Measurements from ENCODE around the gene ANTXR2.
A peak's percentile ranks its signal among the peaks of the same experiment; 100 is the strongest.

The ANTXR2 gene

DNA sequence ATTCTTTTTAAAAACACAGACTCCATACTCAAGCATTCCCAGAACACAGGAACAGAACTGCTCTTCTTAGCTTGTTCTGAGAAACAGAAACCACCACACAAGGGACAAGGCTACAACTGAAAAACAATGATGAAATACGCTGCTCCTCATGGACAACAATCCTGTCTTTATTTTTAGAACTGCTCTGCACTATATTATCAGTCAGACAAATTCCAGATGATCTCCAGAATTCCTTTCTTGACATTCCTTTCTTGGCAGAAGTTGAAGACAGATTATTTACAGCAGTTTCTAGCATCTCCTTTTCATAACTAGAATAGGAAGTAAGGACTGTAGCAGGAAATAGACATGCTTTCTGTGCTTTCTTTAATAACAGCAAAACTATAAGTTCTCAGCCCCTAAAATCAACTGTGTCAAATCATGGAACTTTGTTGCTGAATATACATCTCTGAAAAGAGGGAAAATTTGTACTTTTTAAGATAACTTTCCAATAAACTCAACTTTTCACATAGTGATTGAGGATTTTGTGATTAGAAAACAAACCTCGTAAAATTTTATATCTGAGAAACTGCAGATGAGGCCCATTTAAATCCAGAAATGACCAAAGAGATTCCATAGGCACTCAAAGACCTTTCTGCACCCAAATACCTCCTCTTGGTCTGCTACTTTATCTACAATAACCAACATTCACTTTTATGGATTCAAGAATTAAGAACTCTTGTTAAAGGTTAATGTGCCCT is 35.9 kb downstream of the ANTXR2 start:
- H3K27me3 ChIP-seq (ENCODE audit: insufficient read depth, poor library complexity, severe bottlenecking) = no peaks in the 10 kb centered on the region
- TF ChIP-seq SPI1 (IDR thresholded peaks at IDR 0.05; ENCODE audit: borderline replicate concordance, low read depth) = no peak
- no peak for TF ChIP-seq POLR2AphosphoS5 (IDR thresholded peaks at IDR 0.05; ENCODE audit: low read depth)
- TF ChIP-seq, protein P1, sequence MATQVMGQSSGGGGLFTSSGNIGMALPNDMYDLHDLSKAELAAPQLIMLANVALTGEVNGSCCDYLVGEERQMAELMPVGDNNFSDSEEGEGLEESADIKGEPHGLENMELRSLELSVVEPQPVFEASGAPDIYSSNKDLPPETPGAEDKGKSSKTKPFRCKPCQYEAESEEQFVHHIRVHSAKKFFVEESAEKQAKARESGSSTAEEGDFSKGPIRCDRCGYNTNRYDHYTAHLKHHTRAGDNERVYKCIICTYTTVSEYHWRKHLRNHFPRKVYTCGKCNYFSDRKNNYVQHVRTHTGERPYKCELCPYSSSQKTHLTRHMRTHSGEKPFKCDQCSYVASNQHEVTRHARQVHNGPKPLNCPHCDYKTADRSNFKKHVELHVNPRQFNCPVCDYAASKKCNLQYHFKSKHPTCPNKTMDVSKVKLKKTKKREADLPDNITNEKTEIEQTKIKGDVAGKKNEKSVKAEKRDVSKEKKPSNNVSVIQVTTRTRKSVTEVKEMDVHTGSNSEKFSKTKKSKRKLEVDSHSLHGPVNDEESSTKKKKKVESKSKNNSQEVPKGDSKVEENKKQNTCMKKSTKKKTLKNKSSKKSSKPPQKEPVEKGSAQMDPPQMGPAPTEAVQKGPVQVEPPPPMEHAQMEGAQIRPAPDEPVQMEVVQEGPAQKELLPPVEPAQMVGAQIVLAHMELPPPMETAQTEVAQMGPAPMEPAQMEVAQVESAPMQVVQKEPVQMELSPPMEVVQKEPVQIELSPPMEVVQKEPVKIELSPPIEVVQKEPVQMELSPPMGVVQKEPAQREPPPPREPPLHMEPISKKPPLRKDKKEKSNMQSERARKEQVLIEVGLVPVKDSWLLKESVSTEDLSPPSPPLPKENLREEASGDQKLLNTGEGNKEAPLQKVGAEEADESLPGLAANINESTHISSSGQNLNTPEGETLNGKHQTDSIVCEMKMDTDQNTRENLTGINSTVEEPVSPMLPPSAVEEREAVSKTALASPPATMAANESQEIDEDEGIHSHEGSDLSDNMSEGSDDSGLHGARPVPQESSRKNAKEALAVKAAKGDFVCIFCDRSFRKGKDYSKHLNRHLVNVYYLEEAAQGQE (IDR thresholded peaks at IDR 0.05; ENCODE audit: insufficient replicate concordance, low read depth) = no peak
- no peak; the same call in 1 of the 2 replicates for TF ChIP-seq GABPA (IDR thresholded peaks at IDR 0.05; ENCODE audit: low read depth)
- TF ChIP-seq, protein P2, sequence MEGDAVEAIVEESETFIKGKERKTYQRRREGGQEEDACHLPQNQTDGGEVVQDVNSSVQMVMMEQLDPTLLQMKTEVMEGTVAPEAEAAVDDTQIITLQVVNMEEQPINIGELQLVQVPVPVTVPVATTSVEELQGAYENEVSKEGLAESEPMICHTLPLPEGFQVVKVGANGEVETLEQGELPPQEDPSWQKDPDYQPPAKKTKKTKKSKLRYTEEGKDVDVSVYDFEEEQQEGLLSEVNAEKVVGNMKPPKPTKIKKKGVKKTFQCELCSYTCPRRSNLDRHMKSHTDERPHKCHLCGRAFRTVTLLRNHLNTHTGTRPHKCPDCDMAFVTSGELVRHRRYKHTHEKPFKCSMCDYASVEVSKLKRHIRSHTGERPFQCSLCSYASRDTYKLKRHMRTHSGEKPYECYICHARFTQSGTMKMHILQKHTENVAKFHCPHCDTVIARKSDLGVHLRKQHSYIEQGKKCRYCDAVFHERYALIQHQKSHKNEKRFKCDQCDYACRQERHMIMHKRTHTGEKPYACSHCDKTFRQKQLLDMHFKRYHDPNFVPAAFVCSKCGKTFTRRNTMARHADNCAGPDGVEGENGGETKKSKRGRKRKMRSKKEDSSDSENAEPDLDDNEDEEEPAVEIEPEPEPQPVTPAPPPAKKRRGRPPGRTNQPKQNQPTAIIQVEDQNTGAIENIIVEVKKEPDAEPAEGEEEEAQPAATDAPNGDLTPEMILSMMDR (IDR thresholded peaks at IDR 0.05; ENCODE audit: insufficient read depth, low read length) = no peak
- no peak for DNase-seq (ENCODE audit: low read depth in 1 of 2, low spot score in 1 of 2)
- no peak overlapping the region for H3K4me3 ChIP-seq (replicated peaks; ENCODE audit: insufficient read depth, low read length)
- peak overlapping the region; percentile 39 for H3K27ac ChIP-seq (replicated peaks)

DNA sequence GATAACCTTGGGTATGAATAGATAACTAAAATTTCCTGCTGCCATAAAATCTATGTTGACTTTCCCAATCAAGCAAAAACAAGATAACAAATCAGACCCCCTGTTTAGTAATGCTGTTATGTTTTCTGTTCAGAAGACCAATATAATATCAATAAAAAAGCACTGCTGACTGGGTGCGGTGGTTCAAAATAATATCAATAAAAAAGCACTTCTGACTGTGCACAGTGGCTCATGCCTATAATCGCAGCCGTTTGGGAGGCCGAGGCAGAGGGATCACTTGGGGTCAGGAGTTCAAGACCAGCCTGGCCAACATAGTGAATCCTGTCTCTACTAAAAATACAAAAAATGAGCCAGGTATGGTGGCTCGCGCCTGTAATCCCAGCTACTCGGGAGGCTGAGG is 36.7 kb downstream of the ANTXR2 start:
- H3K27me3 ChIP-seq (ENCODE audit: insufficient read depth, poor library complexity, severe bottlenecking) = no peaks in the 10 kb centered on the region
- H3K4me3 ChIP-seq (replicated peaks; ENCODE audit: insufficient read depth, low read length) = no peak overlapping the region
- TF ChIP-seq POLR2AphosphoS5 (IDR thresholded peaks at IDR 0.05; ENCODE audit: low read depth) = no peak
- TF ChIP-seq, protein P1 (IDR thresholded peaks at IDR 0.05; ENCODE audit: insufficient replicate concordance, low read depth) = no peak
- TF ChIP-seq, protein P2 (IDR thresholded peaks at IDR 0.05; ENCODE audit: insufficient read depth, low read length) = no peak
- TF ChIP-seq GABPA (IDR thresholded peaks at IDR 0.05; ENCODE audit: low read depth) = no peak
- TF ChIP-seq SPI1 (IDR thresholded peaks at IDR 0.05; ENCODE audit: borderline replicate concordance, low read depth) = no peak
- DNase-seq (ENCODE audit: low read depth in 1 of 2, low spot score in 1 of 2) = no peak
- no peak overlapping the region for H3K27ac ChIP-seq (replicated peaks)

DNA sequence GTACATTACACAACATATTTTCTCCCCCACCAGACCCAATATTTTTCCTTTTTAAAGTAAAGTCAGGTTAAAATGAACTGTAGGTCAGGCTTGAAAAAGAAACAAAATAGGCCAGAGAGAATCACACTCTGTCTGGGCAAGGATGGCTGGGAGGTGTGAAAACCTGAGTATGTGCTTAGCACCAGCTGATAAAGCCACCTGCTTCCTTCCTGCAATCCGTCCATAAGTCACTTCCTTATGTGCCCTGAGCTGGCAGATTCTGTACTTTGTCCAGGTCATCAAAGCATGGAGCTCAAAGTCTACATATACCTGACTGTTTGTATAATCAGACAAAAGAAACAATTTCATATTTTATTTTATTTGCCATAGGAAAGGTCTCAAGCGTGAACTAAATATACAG is 37.7 kb downstream of the ANTXR2 start:
- TF ChIP-seq, protein P1 (IDR thresholded peaks at IDR 0.05; ENCODE audit: insufficient replicate concordance, low read depth) = no peak
- TF ChIP-seq SPI1 (IDR thresholded peaks at IDR 0.05; ENCODE audit: borderline replicate concordance, low read depth) = peak; percentile 62; the same call in 1 of the 2 replicates
- Histone ChIP-seq H3K27me3 (ENCODE audit: insufficient read depth, poor library complexity, severe bottlenecking) (no peaks in the 10 kb centered on the region), H3K4me3 (replicated peaks; ENCODE audit: insufficient read depth, low read length) (no peak overlapping the region), H3K27ac (replicated peaks) (no peak overlapping the region)
- DNase-seq (ENCODE audit: low read depth in 1 of 2, low spot score in 1 of 2) = peak in 1 of 2 experiments; percentile 30
